IMR-90 (cell line): ENCODE results near the gene PAQR7. TPM values are rescaled to one million over a fixed set of nuclear protein-coding genes. Genes with fewer than 3 reads are reported as not detected.

Experiments
- ATAC-seq: fragments of 200-7000 bp; cut with Tn5 transposase; 2 replicates; pipeline ENCODE4 v1.9.1; 2020; ENCODE audit warnings: low read depth, mild to moderate bottlenecking, moderate library complexity
- BruUV-seq: library from RNA; stranded (reverse); fragments of 400-500 nt; replicated peaks from 2 replicates; lab custom pipeline; 2021; lab: Mats Ljungman, UMichigan
- CTCF ChIA-PET: fragments of 300-600 bp; formaldehyde crosslinking; extraction: SDS; loops from one replicate; lab custom pipeline; 2021; ENCODE audit warnings: antibody characterized with exemption; lab: Yijun Ruan, JAX
- POLR2A ChIA-PET: fragments of 300-600 bp; sonication (Branson Sonifier 250); formaldehyde crosslinking; loops from one replicate; lab custom pipeline; 2022; ENCODE audit warnings: antibody characterized with exemption; ENCODE audit not compliant: unreplicated experiment; lab: Charles Lee
- DNase-seq: peaks from one replicate; pipeline ENCODE4 v3.0.0; 2013
- H2AFZ ChIP-seq: replicated peaks from 2 replicates; pipeline ENCODE3; 2013; ENCODE audit warnings: low read length, mild to moderate bottlenecking; ENCODE audit not compliant: poor library complexity
- H2AK5ac ChIP-seq: 2 replicates; pipeline ENCODE4 v1.6.1; 2013; ENCODE audit warnings: low read depth, low read length, inconsistent platforms
- H2AK9ac ChIP-seq: replicated peaks from 2 replicates; pipeline ENCODE3; 2013; ENCODE audit warnings: mild to moderate bottlenecking, low read depth, low read length, moderate library complexity; ENCODE audit not compliant: poor library complexity
- H2BK120ac ChIP-seq: 2 replicates; pipeline ENCODE4 v1.6.1; 2013; ENCODE audit warnings: low read depth, low read length, inconsistent platforms
- H2BK15ac ChIP-seq: 3 replicates; pipeline ENCODE4 v1.6.1; 2013; ENCODE audit warnings: low read depth, low read length, inconsistent platforms
- H2BK20ac ChIP-seq: 2 replicates; pipeline ENCODE4 v1.6.1; 2013; ENCODE audit warnings: low read depth, mild to moderate bottlenecking, inconsistent platforms, low read length, moderate library complexity
- H2BK5ac ChIP-seq: 2 replicates; pipeline ENCODE4 v1.6.1; 2013; ENCODE audit warnings: mild to moderate bottlenecking, low read depth, low read length, inconsistent platforms; ENCODE audit not compliant: poor library complexity, severe bottlenecking
- H3K14ac ChIP-seq: replicated peaks from 2 replicates; pipeline ENCODE4 v1.6.1; 2013; ENCODE audit warnings: low read depth, low read length, inconsistent platforms
- H3K18ac ChIP-seq: 2 replicates; pipeline ENCODE4 v1.6.1; 2013; ENCODE audit warnings: low read depth, low read length, control low read depth
- H3K23ac ChIP-seq: 2 replicates; pipeline ENCODE4 v1.6.1; 2013; ENCODE audit warnings: low read depth, low read length, inconsistent platforms
- H3K27ac ChIP-seq: 2 replicates; pipeline ENCODE4 v1.5.1; 2013; ENCODE audit warnings: mild to moderate bottlenecking, control low read depth, low read length; ENCODE audit not compliant: insufficient read depth
- H3K27me3 ChIP-seq: 2 replicates; pipeline ENCODE4 v1.6.1; 2013; ENCODE audit warnings: low read length; ENCODE audit not compliant: control insufficient read depth, insufficient read depth
- H3K36me3 ChIP-seq: 2 replicates; pipeline ENCODE4 v1.6.1; 2013; ENCODE audit warnings: low read length, mixed read lengths; ENCODE audit not compliant: control insufficient read depth, insufficient read depth
- H3K4ac ChIP-seq: 2 replicates; pipeline ENCODE4 v1.6.1; 2013; ENCODE audit warnings: low read depth, low read length, inconsistent platforms
- H3K4me1 ChIP-seq: 2 replicates; pipeline ENCODE4 v1.6.1; 2013; ENCODE audit warnings: low read length, mixed read lengths; ENCODE audit not compliant: control insufficient read depth, insufficient read depth
- H3K4me2 ChIP-seq: 2 replicates; pipeline ENCODE4 v1.6.1; 2013; ENCODE audit warnings: low read depth, mild to moderate bottlenecking, control low read depth, low read length, moderate library complexity
- H3K4me3 ChIP-seq: 2 replicates; pipeline ENCODE4 v1.5.1; 2013; ENCODE audit warnings: low read depth, mild to moderate bottlenecking, control low read depth, low read length, moderate library complexity; ENCODE audit not compliant: insufficient read depth
- H3K56ac ChIP-seq: 2 replicates; pipeline ENCODE4 v1.6.1; 2013; ENCODE audit warnings: low read length, inconsistent platforms; ENCODE audit not compliant: insufficient read depth; ENCODE audit errors: extremely low read depth
- H3K79me1 ChIP-seq, 2 experiments: 2 replicates each; pipeline ENCODE4 v1.6.1; 2013; ENCODE audit warnings: low read length in 2 of 2, inconsistent platforms in 1 of 2, low read depth in 1 of 2
- H3K9ac ChIP-seq: 2 replicates; pipeline ENCODE4 v1.6.1; 2013; ENCODE audit warnings: low read depth, low read length, control low read depth
- H3K9me1 ChIP-seq: 2 replicates; pipeline ENCODE4 v1.6.1; 2013; ENCODE audit warnings: low read length, inconsistent platforms; ENCODE audit not compliant: insufficient read depth
- H3K9me3 ChIP-seq: 2 replicates; pipeline ENCODE4 v1.6.1; 2013; ENCODE audit warnings: low read length; ENCODE audit not compliant: control insufficient read depth, insufficient read depth
- H4K20me1 ChIP-seq: 2 replicates; pipeline ENCODE4 v1.6.1; 2013; ENCODE audit warnings: low read length, inconsistent platforms; ENCODE audit not compliant: insufficient read depth
- H4K5ac ChIP-seq: 2 replicates; pipeline ENCODE4 v1.6.1; 2013; ENCODE audit warnings: mild to moderate bottlenecking, low read depth, low read length, control low read depth
- H4K8ac ChIP-seq, 2 experiments: 2 replicates each; pipeline ENCODE4 v1.6.1; 2013; ENCODE audit warnings: low read depth in 2 of 2, low read length in 2 of 2, control low read depth in 1 of 2, inconsistent platforms in 1 of 2
- H4K91ac ChIP-seq: 2 replicates; pipeline ENCODE4 v1.6.1; 2013; ENCODE audit warnings: low read depth, low read length, inconsistent platforms; ENCODE audit not compliant: insufficient read depth
- MXI1 ChIP-seq: IDR thresholded peaks from 2 replicates; pipeline ENCODE4 v1.6.1; 2012; ENCODE audit warnings: low read depth, mild to moderate bottlenecking, low read length, moderate library complexity, borderline replicate concordance
- RCOR1 ChIP-seq: IDR thresholded peaks from 2 replicates; pipeline ENCODE4 v1.6.1; 2012; ENCODE audit warnings: mild to moderate bottlenecking, low read length, improper control_type of control experiment; ENCODE audit not compliant: insufficient replicate concordance
- WGBS, 2 experiments: methylation state at CpG; one replicate each; pipeline versions ENCODE4 v1.1.5 to v1.1.7; 2013; ENCODE audit warnings: missing lambda C conversion rate in 2 of 2; ENCODE audit not compliant: insufficient read length in 1 of 2; ENCODE audit errors: extremely low coverage in 2 of 2; 5-methylcytosine and 5-hydroxymethylcytosine counted together
- dilution Hi-C: fragments of 300-500 bp; cut with HindIII; formaldehyde crosslinking; loops from one replicate; pipeline ENCODE4 v1.14.3; 2018; ENCODE audit warnings: low sequenced_read_pairs; ENCODE audit not compliant: unreplicated experiment
- in situ Hi-C: fragments of 300-500 bp; cut with MboI; formaldehyde crosslinking; loops from 3 replicates; pipeline ENCODE4 v1.14.3; 2019; ENCODE audit warnings: low sequenced_read_pairs, inconsistent platforms, mixed read lengths
- intact Hi-C: fragments of 100-400 bp; cut with micrococcal nuclease; formaldehyde crosslinking; loops from 2 replicates; pipeline ENCODE4 v1.10.0; 2022
- polyA plus RNA-seq, 3 experiments: library from polyadenylated mRNA; depleted of rRNA; stranded (reverse); fragments of >200 nt; gene quantifications; 2 replicates each; pipeline ENCODE4 v1.2.3, GENCODE V29; 2012; ENCODE audit warnings: low replicate concordance in 1 of 3
- total RNA-seq: library from RNA; depleted of rRNA; stranded (reverse); fragments of >200 nt; gene quantifications from 2 replicates; pipeline ENCODE4 v1.2.3, GENCODE V29; 2012
- TF ChIP-seq, protein P1 (sequence below): fragments of 150-350 bp; IDR thresholded peaks from 2 replicates; pipeline ENCODE4 v1.6.1; 2017; ENCODE audit warnings: mild to moderate bottlenecking, antibody characterized with exemption, low read length, low read depth

The PAQR7 gene
- total and polyA plus RNA-seq, 2 of the 4 experiments (the other 2 are of a cell fraction), result 9.0 to 12.9 TPM

DNA sequence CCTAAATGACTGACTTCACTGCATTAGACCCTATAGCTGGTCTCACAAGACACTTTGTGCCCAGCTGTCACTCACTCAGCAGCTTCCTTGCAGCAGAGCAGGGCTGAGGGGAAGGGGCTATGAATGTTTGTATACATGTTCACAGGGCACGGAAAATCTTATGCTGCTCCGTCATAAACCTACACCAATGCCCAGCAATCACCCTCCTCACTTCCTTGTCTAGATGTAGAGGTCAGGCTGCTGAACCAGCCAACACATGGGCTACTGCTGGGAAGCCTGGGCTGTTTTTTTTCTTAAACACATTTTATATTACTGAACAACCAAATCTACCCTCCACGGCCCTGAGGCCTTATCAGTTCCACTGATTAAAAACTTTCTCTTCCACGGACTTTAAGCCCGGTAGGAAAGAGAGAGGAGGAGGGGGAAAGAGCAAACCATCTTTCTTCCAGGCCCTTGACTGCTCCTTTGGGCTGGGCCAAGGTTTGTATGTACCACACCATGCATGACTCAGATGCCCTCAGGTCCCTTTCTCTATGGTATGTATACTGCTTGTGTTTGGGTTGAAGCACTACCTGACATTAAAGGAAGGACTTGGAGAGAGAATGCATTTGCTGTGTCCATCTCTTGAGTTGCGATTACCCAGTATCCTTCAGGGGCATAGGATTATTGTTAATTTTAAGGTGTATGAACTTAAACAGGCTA, 43.0 kb downstream of the PAQR7 start:
- Histone ChIP-seq H3K9ac (no peak overlapping the region), H2AK9ac (no peak overlapping the region), H4K20me1 (no peaks in the 10 kb centered on the region), H4K5ac (no peak overlapping the region), H3K23ac (no peak overlapping the region), H3K18ac (no peak overlapping the region), H3K56ac (no peak overlapping the region), H2BK120ac (no peak overlapping the region), H3K9me1 (no peaks in the 10 kb centered on the region; the same call in 1 of the 2 replicates), H3K36me3 (peaks cover 50% of the 10 kb centered on the region), H3K14ac (no peak overlapping the region), H3K9me3 (no peaks in the 10 kb centered on the region), H2BK20ac (no peak overlapping the region), H2AFZ (no peak overlapping the region), H3K4me3 (no peak overlapping the region), H4K91ac (no peak overlapping the region), H3K4ac (no peak overlapping the region), H4K8ac (no peak overlapping the region), H2AK5ac (no peak overlapping the region), H2BK15ac (no peak overlapping the region), H3K79me1 (peaks cover 3 to 10% of the 10 kb centered on the region in 2 experiments; a peak in 2 of 4 replicates), H2BK5ac (no peak overlapping the region), H3K27me3 (no peaks in the 10 kb centered on the region), H3K4me1 (no peaks in the 10 kb centered on the region), H3K27ac (no peak overlapping the region), H3K4me2 (no peak overlapping the region)
- BruUV-seq, result TSS peak; percentile 97
- DNase-seq, result no peak
- dilution Hi-C loops (no loop called here), in situ Hi-C loops (no loop called here), intact Hi-C loops (no loop called here)
- ChIA-PET POLR2A (no interaction called here), CTCF (no interaction called here)
- no peak for ATAC-seq
- TF ChIP-seq MXI1 (no peak), RCOR1 (no peak)
- TF ChIP-seq, protein P1, sequence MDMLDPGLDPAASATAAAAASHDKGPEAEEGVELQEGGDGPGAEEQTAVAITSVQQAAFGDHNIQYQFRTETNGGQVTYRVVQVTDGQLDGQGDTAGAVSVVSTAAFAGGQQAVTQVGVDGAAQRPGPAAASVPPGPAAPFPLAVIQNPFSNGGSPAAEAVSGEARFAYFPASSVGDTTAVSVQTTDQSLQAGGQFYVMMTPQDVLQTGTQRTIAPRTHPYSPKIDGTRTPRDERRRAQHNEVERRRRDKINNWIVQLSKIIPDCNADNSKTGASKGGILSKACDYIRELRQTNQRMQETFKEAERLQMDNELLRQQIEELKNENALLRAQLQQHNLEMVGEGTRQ, result no peak
- WGBS, 2 experiments, result no CpG with 5 or more reads among the region's 6 CpGs
